ENCODE measurements around the gene DLG3.

- no peak for TF ChIP-seq CTCF (IDR thresholded peaks at IDR 0.05)
- no peak for TF ChIP-seq E2F1 (CRISPR knock-in tag; IDR thresholded peaks at IDR 0.05)
- no peak for TF ChIP-seq FOXJ3 (CRISPR knock-in tag; IDR thresholded peaks at IDR 0.05; ENCODE audit: borderline replicate concordance)
- 0 out of 2 replicates have a peak, but pooled peaks have one; percentile 17 for TF ChIP-seq ESRRA (CRISPR knock-in tag; IDR thresholded peaks at IDR 0.05; ENCODE audit: borderline replicate concordance)
- TF ChIP-seq ETV6 (CRISPR knock-in tag; IDR thresholded peaks at IDR 0.05), result no peak
- no peak for TF ChIP-seq ZBTB43 (CRISPR knock-in tag; IDR thresholded peaks at IDR 0.05)
Observed at GRCh38 chrX:70434352-70434866, 10.2 kb upstream of the DLG3 start.

All from WTC11 (cell line).